GM18951 (cell line): Measurements from ENCODE around the gene RBM33.

ENCODE experiments used
- POLR2A ChIP-seq: IDR thresholded peaks from 4 replicates; pipeline ENCODE4 v1.6.1; 2011; ENCODE audit warnings: mild to moderate bottlenecking; ENCODE audit not compliant: insufficient read length, insufficient read depth; ENCODE audit errors: extremely low read depth
- in situ Hi-C: fragments of 300-500 bp; cut with MboI; formaldehyde crosslinking; loops from one replicate; pipeline ENCODE4 v1.12.0; 2022; ENCODE audit warnings: low sequenced_read_pairs, mixed read lengths, inconsistent platforms; ENCODE audit not compliant: unreplicated experiment

Gene RBM33

GRCh38 chr7:155733582-155734444, 89.4 kb downstream of the RBM33 start:
- TF ChIP-seq POLR2A: no peak
- in situ Hi-C loops: loop anchor here (25.0 kb wide), 1 partner anchor 347 kb away; no protein-coding TSS in a partner anchor

- no peak for TF ChIP-seq POLR2A
- in situ Hi-C loops: loop anchor here (25.0 kb wide), 1 partner anchor 347 kb away; no protein-coding TSS in a partner anchor
These were observed 90.0 kb downstream of the RBM33 start for GRCh38 chr7:155734445-155734809.

- no peak for TF ChIP-seq POLR2A
- in situ Hi-C loops: loop anchor here (25.0 kb wide), 1 partner anchor 348 kb away; no protein-coding TSS in a partner anchor
These were observed 91.1 kb downstream of the RBM33 start for GRCh38 chr7:155735442-155736115.

DNA sequence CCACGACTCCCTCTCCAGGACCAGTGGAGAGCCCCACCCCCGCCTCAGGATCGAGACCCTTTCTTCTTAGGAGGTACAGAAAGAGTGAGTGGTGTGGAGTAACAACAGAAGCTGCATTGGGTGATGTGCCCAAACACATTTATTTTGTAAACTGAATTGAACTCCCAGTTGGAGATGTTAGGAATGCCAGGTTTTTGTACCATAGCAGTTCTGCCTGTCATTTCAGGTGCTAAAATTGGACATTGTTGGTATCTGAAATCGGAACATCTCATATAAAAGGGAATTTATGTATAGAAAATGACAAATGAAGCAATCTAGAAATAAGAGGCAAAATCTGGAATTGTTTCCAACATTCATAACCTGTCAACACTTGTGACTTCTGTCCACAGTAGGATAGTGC, 93.1 kb downstream of the RBM33 start:
- in situ Hi-C loops: loop anchor here (25.0 kb wide), 1 partner anchor 350 kb away; no protein-coding TSS in a partner anchor

DNA sequence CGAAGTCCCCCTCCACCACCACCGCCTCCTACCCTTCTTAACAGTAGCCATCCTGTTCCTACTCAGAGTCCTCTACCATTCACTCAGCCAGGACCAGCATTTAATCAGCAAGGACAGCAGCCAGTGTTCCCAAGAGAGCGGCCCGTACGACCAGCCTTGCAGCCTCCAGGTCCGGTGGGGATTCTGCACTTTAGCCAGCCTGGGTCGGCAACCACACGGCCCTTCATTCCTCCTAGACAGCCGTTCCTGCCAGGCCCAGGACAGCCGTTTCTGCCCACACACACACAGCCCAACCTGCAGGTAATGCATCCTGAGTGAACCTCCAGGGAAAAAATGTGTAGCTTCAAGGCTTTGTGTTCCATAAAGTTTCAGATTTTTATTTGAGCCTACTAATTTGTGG, 93.6 kb downstream of the RBM33 start:
- in situ Hi-C loops: loop anchor here (25.0 kb wide), 1 partner anchor 351 kb away; no protein-coding TSS in a partner anchor
- TF ChIP-seq POLR2A: no peak

More for the DNA sequence above, 93.1 kb downstream of the RBM33 start:
- TF ChIP-seq POLR2A: no peak

- in situ Hi-C loops: loop anchor here (25.0 kb wide), 1 partner anchor 352 kb away; no protein-coding TSS in a partner anchor
- TF ChIP-seq POLR2A: no peak
These were observed 94.4 kb downstream of the RBM33 start for GRCh38 chr7:155738652-155739537.

- in situ Hi-C loops: loop anchor here (25.0 kb wide), 1 partner anchor 352 kb away; no protein-coding TSS in a partner anchor
- TF ChIP-seq POLR2A: no peak
These were observed 95.2 kb downstream of the RBM33 start for GRCh38 chr7:155739538-155740143.

DNA sequence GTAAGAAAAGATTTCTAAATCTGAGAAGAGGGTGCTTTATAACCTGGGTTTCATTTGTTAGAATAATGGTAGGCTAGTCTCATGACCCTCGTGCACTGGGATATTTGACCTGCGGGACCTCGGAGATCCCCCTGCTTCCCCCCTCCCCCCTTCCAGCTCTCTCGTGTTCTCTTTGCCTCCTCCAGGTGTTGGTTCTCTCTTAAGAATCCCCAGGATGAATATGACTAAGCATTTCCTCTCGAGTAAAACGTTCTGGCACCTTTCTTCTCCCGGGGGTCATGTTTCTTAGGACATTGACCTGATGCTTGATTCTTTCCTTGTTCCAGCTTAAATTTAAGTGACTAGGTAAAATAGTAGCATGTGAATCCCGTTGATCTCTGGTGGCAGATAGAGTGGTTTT, 96.6 kb downstream of the RBM33 start:
- in situ Hi-C loops: loop anchor here (25.0 kb wide), 1 partner anchor 354 kb away; no protein-coding TSS in a partner anchor
- TF ChIP-seq POLR2A: no peak

- in situ Hi-C loops: loop anchor here (25.0 kb wide), 1 partner anchor 355 kb away; no protein-coding TSS in a partner anchor
- no peak for TF ChIP-seq POLR2A
These were observed 97.3 kb downstream of the RBM33 start for GRCh38 chr7:155741805-155742204.

DNA sequence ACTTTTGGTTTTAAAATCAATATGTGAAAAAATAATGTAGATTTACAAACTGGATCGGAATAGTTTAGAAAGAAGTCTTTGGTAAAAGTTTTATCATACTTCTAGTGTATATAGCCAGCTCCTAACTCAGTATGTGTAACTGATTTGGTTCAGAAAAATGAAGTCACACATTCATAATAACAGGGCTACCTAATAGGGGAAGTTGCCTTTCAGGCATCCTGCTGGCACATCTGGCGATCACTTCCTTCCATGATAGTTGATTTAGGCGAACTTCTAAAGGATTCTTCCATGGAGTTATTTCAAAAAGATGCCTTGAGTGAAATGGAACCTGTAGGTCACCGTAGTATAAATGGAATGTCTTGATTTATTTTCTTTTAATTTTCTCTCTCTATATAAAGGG, 98.7 kb downstream of the RBM33 start:
- in situ Hi-C loops: loop anchor here (25.0 kb wide), 1 partner anchor 356 kb away; no protein-coding TSS in a partner anchor
- no peak for TF ChIP-seq POLR2A

GRCh38 chr7:155744971-155745683, 100.7 kb downstream of the RBM33 start:
- no peak for TF ChIP-seq POLR2A
- in situ Hi-C loops: loop anchor here (25.0 kb wide), 1 partner anchor 358 kb away; no protein-coding TSS in a partner anchor

DNA sequence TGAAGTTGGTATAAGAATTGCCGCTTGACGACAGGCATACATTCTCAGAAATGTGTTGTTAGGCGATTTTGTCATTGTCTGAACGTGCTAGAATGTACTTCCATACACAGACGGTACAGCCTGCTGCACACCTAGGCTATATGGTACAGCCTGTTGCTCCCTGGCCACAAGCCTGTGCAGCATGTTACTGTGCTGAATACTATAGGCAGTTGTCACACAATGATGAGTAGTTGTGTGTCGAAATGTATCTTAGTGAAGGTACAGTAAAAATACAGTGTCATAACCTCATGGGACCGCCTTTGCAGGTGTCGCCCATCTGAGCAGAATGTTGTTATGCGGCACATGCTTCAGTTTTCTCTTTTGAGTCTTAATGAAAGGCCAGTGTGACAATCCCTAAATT, 101.3 kb downstream of the RBM33 start:
- TF ChIP-seq POLR2A: no peak
- in situ Hi-C loops: loop anchor here (25.0 kb wide), 1 partner anchor 358 kb away; no protein-coding TSS in a partner anchor

- TF ChIP-seq POLR2A: no peak
- in situ Hi-C loops: loop anchor here (25.0 kb wide), 1 partner anchor 359 kb away; no protein-coding TSS in a partner anchor
These were observed 101.7 kb downstream of the RBM33 start for GRCh38 chr7:155746188-155746587.
